HCT116 (cell line): ENCODE results near the gene ARRB2. TPM values are rescaled to one million over a fixed set of nuclear protein-coding genes. Genes with fewer than 3 reads are reported as not detected.

Experiments used
- ATAC-seq: fragments of 200-7000 bp; cut with Tn5 transposase; 2 replicates; pipeline ENCODE4 v1.9.1; 2020; ENCODE audit warnings: mild to moderate bottlenecking, moderate library complexity
- Bru-seq: library from RNA; stranded (reverse); fragments of 400-500 nt; gene quantifications from one replicate; lab custom pipeline; 2021; lab: Mats Ljungman, UMichigan
- BruChase-seq, 2 experiments: library from RNA; stranded (reverse); fragments of 400-500 nt; gene quantifications; one replicate each; lab custom pipeline; 2021; lab: Mats Ljungman, UMichigan
- BruUV-seq: library from RNA; stranded (reverse); fragments of 400-500 nt; replicated peaks from 2 replicates; lab custom pipeline; 2021; lab: Mats Ljungman, UMichigan
- CTCF ChIA-PET: fragments of 300-600 bp; sonication (Branson Sonifier 250); formaldehyde crosslinking; loops from one replicate; lab custom pipeline; 2021; ENCODE audit warnings: antibody characterized with exemption; lab: Charles Lee
- POLR2A ChIA-PET: fragments of 300-600, 350-600 bp; sonication (Branson Sonifier 250); formaldehyde crosslinking; loops from one replicate; lab custom pipeline; 2021; ENCODE audit warnings: antibody characterized with exemption; lab: Charles Lee
- RAD21 ChIA-PET, 2 experiments: fragments of 300-600 bp; sonication (Branson Sonifier 250); formaldehyde crosslinking; loops; one replicate each; lab custom pipeline; 2023; ENCODE audit warnings: low total read pairs in 2 of 2; ENCODE audit not compliant: uncharacterized antibody in 2 of 2, unreplicated experiment in 2 of 2, low non-redundant PET in 1 of 2; lab: Charles Lee
- DNase-seq: peaks from one replicate; pipeline ENCODE4 v3.0.0-alpha.2; 2010; ENCODE audit warnings: low read depth, low spot score
- H2AFZ ChIP-seq: fragments of 200-600 bp; shearing (Covaris generic), sonication (generic); 2 replicates; pipeline ENCODE4 v1.6.1; 2017; ENCODE audit warnings: low read depth, mixed run types, mixed read lengths, antibody characterized with exemption, low read length; ENCODE audit not compliant: poor library complexity, severe bottlenecking
- H3K27ac ChIP-seq: 2 replicates; pipeline ENCODE4 v1.5.1; 2012; ENCODE audit warnings: low read depth, low read length
- H3K27me3 ChIP-seq: fragments of 200-600 bp; sonication (generic); 2 replicates; pipeline ENCODE4 v1.6.1; 2016; ENCODE audit warnings: mixed run types, low read length, mixed read lengths; ENCODE audit not compliant: insufficient read depth
- H3K36me3 ChIP-seq, 2 experiments: fragments of 200-500 bp in 1 of 2; fragments of 200-600 bp in 1 of 2; sonication (Bioruptor generic) in 1 of 2; sonication (generic) in 1 of 2; 2 replicates each; pipeline versions ENCODE4 v1.5.1 to v1.6.1; 2014 to 2016; ENCODE audit warnings: low read length in 2 of 2, inconsistent platforms in 1 of 2, mixed read lengths in 1 of 2, mixed run types in 1 of 2; ENCODE audit not compliant: insufficient read depth in 2 of 2, control insufficient read depth in 1 of 2
- H3K4me1 ChIP-seq, 2 experiments: fragments of 200-600 bp in 1 of 2; sonication (generic) in 1 of 2; 2 replicates each; pipeline versions ENCODE4 v1.5.1 to v1.6.1; 2012 to 2017; ENCODE audit warnings: low read length in 2 of 2, inconsistent platforms in 1 of 2, mild to moderate bottlenecking in 1 of 2, mixed read lengths in 1 of 2, mixed run types in 1 of 2, moderate library complexity in 1 of 2; ENCODE audit not compliant: insufficient read depth in 2 of 2, control insufficient read depth in 1 of 2
- H3K4me2 ChIP-seq: fragments of 200-600 bp; sonication (generic); 2 replicates; pipeline ENCODE4 v1.6.1; 2017; ENCODE audit warnings: mixed run types, low read length, mixed read lengths
- H3K4me3 ChIP-seq, 2 experiments: fragments of 200-600 bp in 1 of 2; sonication (generic) in 1 of 2; replicated peaks in 1 of 2; 2 replicates each; pipeline ENCODE4 v1.5.1; 2011 to 2016; ENCODE audit warnings: low read length in 2 of 2, control low read depth in 1 of 2, low read depth in 1 of 2, mild to moderate bottlenecking in 1 of 2, mixed read lengths in 1 of 2, mixed run types in 1 of 2
- H3K79me2 ChIP-seq: fragments of 200-600 bp; sonication (generic); 2 replicates; pipeline ENCODE4 v1.6.1; 2017; ENCODE audit warnings: mild to moderate bottlenecking, mixed run types, low read length, moderate library complexity, mixed read lengths; ENCODE audit not compliant: insufficient read depth
- H3K9ac ChIP-seq: fragments of 200-600 bp; sonication (generic); 2 replicates; pipeline ENCODE4 v1.6.1; 2016; ENCODE audit warnings: low read length, mixed read lengths
- H3K9me2 ChIP-seq: fragments of 200-600 bp; sonication (generic), shearing (Covaris generic); 2 replicates; pipeline ENCODE4 v1.6.1; 2017; ENCODE audit warnings: mixed run types, mild to moderate bottlenecking, moderate library complexity; ENCODE audit not compliant: insufficient read depth
- H3K9me3 ChIP-seq, 2 experiments: fragments of 200-500 bp in 1 of 2; fragments of 200-600 bp in 1 of 2; sonication (Bioruptor generic) in 1 of 2; sonication (generic) in 1 of 2; 2 replicates each; pipeline ENCODE4 v1.6.1; 2014 to 2017; ENCODE audit warnings: low read length in 2 of 2, mixed read lengths in 2 of 2, inconsistent platforms in 1 of 2, low read depth in 1 of 2, mild to moderate bottlenecking in 1 of 2, mixed run types in 1 of 2, moderate library complexity in 1 of 2; ENCODE audit not compliant: control insufficient read depth in 1 of 2, insufficient read depth in 1 of 2
- H4K20me1 ChIP-seq: fragments of 200-600 bp; sonication (generic), shearing (Covaris generic); 2 replicates; pipeline ENCODE4 v1.6.1; 2017; ENCODE audit warnings: mixed run types, mild to moderate bottlenecking, moderate library complexity; ENCODE audit not compliant: insufficient read depth
- ATF3 ChIP-seq: IDR thresholded peaks from 2 replicates; pipeline ENCODE4 v1.6.1; 2012
- CBX3 ChIP-seq: IDR thresholded peaks from 2 replicates; pipeline ENCODE4 v1.6.1; 2012; ENCODE audit warnings: low read depth
- CEBPB ChIP-seq: IDR thresholded peaks from 2 replicates; pipeline ENCODE4 v1.6.1; 2012; ENCODE audit warnings: low read depth
- EGR1 ChIP-seq: IDR thresholded peaks from 2 replicates; pipeline ENCODE4 v1.6.1; 2012; ENCODE audit warnings: low read depth
- ELF1 ChIP-seq: IDR thresholded peaks from 2 replicates; pipeline ENCODE4 v1.6.1; 2012; ENCODE audit warnings: low read depth, borderline replicate concordance
- EZH2 ChIP-seq: fragments of 200-600 bp; sonication (generic); IDR thresholded peaks from 2 replicates; pipeline ENCODE4 v1.6.1; 2017; ENCODE audit warnings: antibody characterized with exemption, mixed run types
- FOSL1 ChIP-seq: IDR thresholded peaks from 2 replicates; pipeline ENCODE4 v1.6.1; 2012; ENCODE audit warnings: low read depth
- JUND ChIP-seq: IDR thresholded peaks from 2 replicates; pipeline ENCODE4 v1.6.1; 2012
- POLR2AphosphoS5 ChIP-seq: IDR thresholded peaks from 2 replicates; pipeline ENCODE4 v1.6.1; 2011; ENCODE audit warnings: mild to moderate bottlenecking, low read depth, low read length, moderate library complexity
- RAD21 ChIP-seq: IDR thresholded peaks from 2 replicates; pipeline ENCODE4 v1.6.1; 2012; ENCODE audit warnings: low read depth, mild to moderate bottlenecking
- SIN3A ChIP-seq: IDR thresholded peaks from 2 replicates; pipeline ENCODE4 v1.6.1; 2012; ENCODE audit warnings: low read depth
- SP1 ChIP-seq: IDR thresholded peaks from 2 replicates; pipeline ENCODE4 v1.6.1; 2012; ENCODE audit warnings: low read depth
- SRF ChIP-seq: IDR thresholded peaks from 2 replicates; pipeline ENCODE4 v1.6.1; 2012; ENCODE audit warnings: low read depth
- TCF7L2 ChIP-seq: IDR thresholded peaks from 2 replicates; pipeline ENCODE4 v1.7.0; 2011; ENCODE audit warnings: borderline replicate concordance, inconsistent platforms; ENCODE audit not compliant: insufficient read depth, insufficient read length; ENCODE audit errors: extremely low read depth
- YY1 ChIP-seq: IDR thresholded peaks from 2 replicates; pipeline ENCODE4 v1.6.1; 2011; ENCODE audit warnings: low read length, low read depth, moderate library complexity, mild to moderate bottlenecking; ENCODE audit not compliant: insufficient replicate concordance; ENCODE audit errors: extremely low read depth
- ZBTB33 ChIP-seq: IDR thresholded peaks from 2 replicates; pipeline ENCODE4 v1.6.1; 2011; ENCODE audit warnings: mild to moderate bottlenecking, low read length, moderate library complexity; ENCODE audit not compliant: insufficient replicate concordance; ENCODE audit errors: extremely low read depth
- ZFX ChIP-seq: fragments of 450-650 bp; IDR thresholded peaks from 2 replicates; pipeline ENCODE4 v1.6.1; 2017
- ZNF274 ChIP-seq: fragments of 200-500 bp; sonication (Bioruptor generic); IDR thresholded peaks from 2 replicates; pipeline ENCODE4 v1.6.1; 2014; ENCODE audit warnings: mild to moderate bottlenecking, low read depth, low read length, inconsistent platforms
- intact Hi-C: fragments of 100-400 bp; cut with micrococcal nuclease; formaldehyde crosslinking; loops from 2 replicates; pipeline ENCODE4 v1.10.0; 2022
- long read RNA-seq: library from polyadenylated mRNA; unstranded; transcript quantifications from one replicate; pipeline ENCODE4 v2.0.0, GENCODE V29; 2021; ENCODE audit not compliant: unreplicated experiment
- polyA plus RNA-seq: library from polyadenylated mRNA; unstranded; fragments of >200 nt; gene quantifications from 2 replicates; pipeline ENCODE4 v1.2.1, GENCODE V29; 2012; ENCODE audit warnings: missing spikeins
- total RNA-seq: library from RNA; stranded (reverse); gene quantifications from one replicate; pipeline ENCODE4 v1.2.1, GENCODE V29; 2021; ENCODE audit not compliant: unreplicated experiment
- TF ChIP-seq, protein P1 (sequence below): IDR thresholded peaks from 2 replicates; pipeline ENCODE4 v1.6.1; 2012
- TF ChIP-seq, protein P2 (sequence below), 3 experiments: fragments of 200-600 bp in 1 of 3; sonication (generic) in 1 of 3; IDR thresholded peaks in 2 of 3; conservative IDR thresholded peaks in 1 of 3; 2 replicates each; pipeline ENCODE4 v1.5.1; 2012 to 2017; ENCODE audit warnings: low read depth in 2 of 3, low read length in 2 of 3, antibody characterized with exemption in 1 of 3, borderline replicate concordance in 1 of 3, control low read depth in 1 of 3, mild to moderate bottlenecking in 1 of 3, mixed read lengths in 1 of 3, mixed run types in 1 of 3, moderate library complexity in 1 of 3; ENCODE audit not compliant: insufficient read depth in 1 of 3

The ARRB2 gene
- total RNA-seq (70.8 TPM), Bru-seq, nascent RNA (percentile 63 among the genes with signal in this experiment), BruChase-seq, experiment 1, labeled RNA remaining after a 6-hour chase (percentile 80 among the genes with signal in this experiment), BruChase-seq, experiment 2, labeled RNA remaining after a 2-hour chase (percentile 79 among the genes with signal in this experiment)
- 74.1 and 74.4 TPM in 2 replicates for polyA plus RNA-seq
- long read RNA-seq, transcript ARRB2-216 (14 exons, 1,348 nt) = major isoform, 16 of 58 reads
- long read RNA-seq, transcript ARRB2-201 (15 exons, 1,895 nt) = minor isoform, 13 of 58 reads
- long read RNA-seq, partial matches to known transcripts = 7 of 58 reads
- long read RNA-seq, other reads (novel, unspliced or antisense) = 21 of 58 reads

DNA sequence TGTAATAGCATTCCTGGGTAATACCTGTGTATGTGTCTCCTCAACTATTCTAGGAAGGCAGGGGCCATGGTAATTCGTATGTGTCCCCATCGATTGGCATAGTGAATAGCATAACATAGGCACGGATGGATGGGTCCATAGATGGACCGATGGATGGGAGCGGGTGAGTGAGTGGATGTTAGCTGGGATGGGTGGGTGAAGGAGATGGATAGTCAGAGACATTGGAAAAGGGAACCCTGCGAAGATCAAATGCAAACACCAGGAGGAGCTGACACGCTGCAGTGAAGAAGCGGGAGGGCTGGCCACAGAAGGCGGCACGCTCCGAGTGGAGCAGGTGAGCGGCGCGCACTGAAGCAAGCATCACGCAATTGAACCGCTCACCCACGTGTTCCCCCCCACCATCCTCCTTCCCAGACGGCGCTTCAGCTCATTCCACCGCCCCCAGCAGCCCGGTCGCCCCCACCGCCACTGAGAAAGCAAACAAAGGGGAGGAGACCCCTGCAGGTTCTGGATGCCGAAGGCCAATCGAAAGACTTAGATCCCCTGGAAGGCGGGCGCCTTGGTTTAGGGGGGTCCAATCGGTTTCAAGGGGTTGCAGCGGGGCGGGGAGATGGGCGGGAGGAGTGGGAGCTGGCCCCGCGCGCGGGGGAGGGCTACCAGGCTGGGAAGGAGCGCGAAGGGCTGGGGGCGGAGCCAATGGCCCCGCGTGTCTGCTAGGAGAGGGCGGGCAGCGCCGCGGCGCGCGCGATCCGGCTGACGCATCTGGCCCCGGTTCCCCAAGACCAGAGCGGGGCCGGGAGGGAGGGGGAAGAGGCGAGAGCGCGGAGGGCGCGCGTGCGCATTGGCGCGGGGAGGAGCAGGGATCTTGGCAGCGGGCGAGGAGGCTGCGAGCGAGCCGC, at the start of gene ARRB2:
TSS of gene ARRB2 (plus strand) at position 839 of the 899 bp plus-strand sequence. CDS start 90 bp downstream, outside the sequence.
- Histone ChIP-seq H3K4me2 (peak within 1 kb of the TSS; percentile 75), H3K9me2 (no peaks in the 10 kb centered on the region), H3K9me3 (no peaks in the 10 kb centered on the region), H4K20me1 (no peaks in the 10 kb centered on the region), H3K27me3 (no peaks in the 10 kb centered on the region), H3K4me3 (peak within 1 kb of the TSS; percentile 65 to 73), H3K9ac (peak within 1 kb of the TSS; percentile 86), H3K79me2 (peaks cover 20% of the 10 kb centered on the region), H3K27ac (peak within 1 kb of the TSS; percentile 64), H3K4me1 (peaks cover 13 to 45% of the 10 kb centered on the region in 2 experiments; a peak in 3 of 4 replicates), H2AFZ (no peak within 1 kb of the TSS), H3K36me3 (no peaks in the 10 kb centered on the region)
- peak; percentile 96 for DNase-seq
- ATAC-seq = peak; percentile 88
- CTCF ChIA-PET = interaction anchor here (0.6 to 3.0 kb wide), 9 partner anchors 21 to 622 kb away, joined by 3 to 12 read pairs (median 3); partner anchors contain the start of genes RNF167 and SLC25A11
- BruUV-seq = no TSS peak
- RAD21 ChIA-PET = interaction anchor here (1.0 to 1.2 kb wide), 2 partner anchors 80 to 143 kb away, joined by 3 to 4 read pairs; no protein-coding TSS in a partner anchor
- intact Hi-C loops = loop anchor here (1.0 kb wide), 2 partner anchors 172 to 179 kb away; no protein-coding TSS in a partner anchor
- POLR2A ChIA-PET = interaction anchor here (1.0 to 1.4 kb wide), 3 partner anchors 20 to 230 kb away, joined by 3 to 5 read pairs (median 4); partner anchors contain the start of genes RNF167 and SLC25A11
- TF ChIP-seq, protein P1, sequence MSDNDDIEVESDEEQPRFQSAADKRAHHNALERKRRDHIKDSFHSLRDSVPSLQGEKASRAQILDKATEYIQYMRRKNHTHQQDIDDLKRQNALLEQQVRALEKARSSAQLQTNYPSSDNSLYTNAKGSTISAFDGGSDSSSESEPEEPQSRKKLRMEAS = peak; percentile 67
- TF ChIP-seq JUND = no peak
- peak; percentile 74 for TF ChIP-seq EGR1
- peak; percentile 68 for TF ChIP-seq SP1
- no peak for TF ChIP-seq ZNF274
- peak; percentile 83 for TF ChIP-seq RAD21
- no peak for TF ChIP-seq SRF
- TF ChIP-seq CEBPB = no peak
- TF ChIP-seq SIN3A = no peak; the same call in none of the 2 replicates
- TF ChIP-seq YY1 = no peak
- TF ChIP-seq ZFX = no peak
- peak; percentile 44; the same call in 1 of the 2 replicates for TF ChIP-seq FOSL1
- TF ChIP-seq ZBTB33 = no peak
- TF ChIP-seq ELF1 = no peak
- TF ChIP-seq EZH2 = no peak
- TF ChIP-seq ATF3 = no peak
- TF ChIP-seq CBX3 = no peak; the same call in 1 of the 2 replicates
- TF ChIP-seq TCF7L2 = peak; percentile 21
- TF ChIP-seq POLR2AphosphoS5 = no peak
- TF ChIP-seq, protein P2, sequence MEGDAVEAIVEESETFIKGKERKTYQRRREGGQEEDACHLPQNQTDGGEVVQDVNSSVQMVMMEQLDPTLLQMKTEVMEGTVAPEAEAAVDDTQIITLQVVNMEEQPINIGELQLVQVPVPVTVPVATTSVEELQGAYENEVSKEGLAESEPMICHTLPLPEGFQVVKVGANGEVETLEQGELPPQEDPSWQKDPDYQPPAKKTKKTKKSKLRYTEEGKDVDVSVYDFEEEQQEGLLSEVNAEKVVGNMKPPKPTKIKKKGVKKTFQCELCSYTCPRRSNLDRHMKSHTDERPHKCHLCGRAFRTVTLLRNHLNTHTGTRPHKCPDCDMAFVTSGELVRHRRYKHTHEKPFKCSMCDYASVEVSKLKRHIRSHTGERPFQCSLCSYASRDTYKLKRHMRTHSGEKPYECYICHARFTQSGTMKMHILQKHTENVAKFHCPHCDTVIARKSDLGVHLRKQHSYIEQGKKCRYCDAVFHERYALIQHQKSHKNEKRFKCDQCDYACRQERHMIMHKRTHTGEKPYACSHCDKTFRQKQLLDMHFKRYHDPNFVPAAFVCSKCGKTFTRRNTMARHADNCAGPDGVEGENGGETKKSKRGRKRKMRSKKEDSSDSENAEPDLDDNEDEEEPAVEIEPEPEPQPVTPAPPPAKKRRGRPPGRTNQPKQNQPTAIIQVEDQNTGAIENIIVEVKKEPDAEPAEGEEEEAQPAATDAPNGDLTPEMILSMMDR (IDR thresholded peaks at IDR 0.05 in 2 of 3, conservative IDR thresholded peaks at IDR 0.05 in 1 of 3; ENCODE audit: borderline replicate concordance in 1 of 3, insufficient read depth in 1 of 3, low read depth in 2 of 3, low read length in 2 of 3) = peak; percentile 45 to 70 (median 59)
